ENCODE measurements around the gene OR2T1. TPM values are rescaled to one million over a fixed set of nuclear protein-coding genes. Genes with fewer than 3 reads are reported as not detected.
"Not testable (repeated sequence)": the region's sequence is repeated elsewhere in the genome, so short reads cannot be mapped to it uniquely, and the experiment has no call there.

Gene OR2T1
- total RNA-seq, 4 donors from 2014 or later = not detected

DNA sequence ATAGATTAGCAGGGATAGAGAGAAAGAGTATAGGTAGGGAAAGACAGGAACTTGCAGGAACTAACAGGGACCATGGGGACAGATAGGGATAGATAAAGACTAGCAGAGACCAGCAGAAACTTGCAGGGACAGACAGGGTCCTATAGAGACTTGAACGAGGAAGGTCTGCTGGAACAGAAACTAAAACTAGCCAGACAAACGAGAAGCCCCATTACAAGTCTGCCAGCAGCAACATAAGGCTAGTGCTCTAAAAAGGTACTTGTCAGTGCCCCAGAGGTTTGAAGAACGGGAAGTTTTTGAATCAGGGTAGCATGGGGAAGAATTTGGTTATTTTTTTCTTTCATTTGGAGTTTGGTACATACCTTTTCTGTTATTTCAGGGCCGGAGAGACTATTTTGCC lies 29.4 kb downstream of the OR2T1 start:
- WGBS = 79% methylated on average over 4 of the region's 4 CpGs

DNA sequence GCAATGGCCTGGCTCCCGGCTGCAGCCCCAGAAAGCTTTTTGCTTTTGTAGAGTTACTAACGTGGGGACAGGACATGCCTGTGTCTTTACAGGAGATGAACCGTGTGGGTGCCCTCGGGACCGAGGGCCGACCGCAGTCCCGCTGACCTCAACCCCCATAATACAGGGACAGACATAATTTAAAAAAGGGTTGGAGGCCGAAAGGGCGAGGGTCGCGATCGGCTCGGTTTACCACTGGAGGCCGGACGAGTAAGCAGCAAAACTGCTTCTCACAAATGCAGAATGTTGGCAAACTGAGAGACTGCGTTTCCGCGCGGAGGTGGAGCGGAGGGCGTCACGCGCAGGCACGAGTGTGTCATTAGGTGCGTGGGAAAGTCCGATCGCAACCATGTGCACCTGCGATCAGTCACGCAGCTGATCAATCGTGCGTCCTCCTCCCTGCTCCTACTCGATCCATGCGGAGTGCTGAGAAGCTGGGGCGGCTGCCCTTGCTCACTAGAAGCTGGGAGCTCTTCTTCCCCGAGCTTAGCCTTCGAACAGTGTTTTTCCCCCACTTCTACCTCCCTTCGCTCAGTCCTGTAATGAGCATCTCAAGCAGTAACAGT lies 31.1 kb downstream of the OR2T1 start:
- not testable (repeated sequence) for H3K4me3 ChIP-seq; H3K4me1 ChIP-seq; H3K27me3 ChIP-seq; DNase-seq (ENCODE audit: low spot score in 2 of 2); H3K36me3 ChIP-seq; H3K27ac ChIP-seq; H3K9me3 ChIP-seq
- 90% methylated on average over 35 of the region's 38 CpGs for WGBS

More for the DNA sequence above, 29.4 kb downstream of the OR2T1 start:
- DNase-seq (ENCODE audit: low spot score in 2 of 2); H3K27ac ChIP-seq; H3K27me3 ChIP-seq; H3K9me3 ChIP-seq; H3K4me1 ChIP-seq; H3K4me3 ChIP-seq; H3K36me3 ChIP-seq: not testable (repeated sequence)

DNA sequence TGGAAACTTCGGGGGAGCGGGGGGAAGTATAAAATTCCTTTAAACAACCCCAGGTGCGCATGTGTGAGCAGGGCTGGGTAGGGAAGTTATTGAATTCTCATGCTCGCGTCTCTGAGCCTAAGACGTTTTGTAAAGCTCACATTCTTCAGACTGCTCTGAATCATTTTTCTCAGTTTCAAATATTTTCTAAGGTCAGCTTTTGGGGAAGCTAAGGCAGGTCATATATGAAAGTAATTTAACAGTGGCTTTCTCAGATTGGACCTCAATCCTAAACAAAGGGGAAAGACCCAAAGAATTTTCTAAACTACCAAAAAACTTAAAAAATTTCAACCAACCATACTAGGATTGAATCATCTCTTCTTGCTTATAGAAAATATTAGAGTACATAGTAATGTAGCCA lies 32.1 kb downstream of the OR2T1 start:
- not testable (repeated sequence) for H3K4me3 ChIP-seq; DNase-seq (ENCODE audit: low spot score in 2 of 2); H3K4me1 ChIP-seq; H3K9me3 ChIP-seq; H3K27me3 ChIP-seq; H3K36me3 ChIP-seq; H3K27ac ChIP-seq
- WGBS = 73% methylated on average over 6 of the region's 6 CpGs

DNA sequence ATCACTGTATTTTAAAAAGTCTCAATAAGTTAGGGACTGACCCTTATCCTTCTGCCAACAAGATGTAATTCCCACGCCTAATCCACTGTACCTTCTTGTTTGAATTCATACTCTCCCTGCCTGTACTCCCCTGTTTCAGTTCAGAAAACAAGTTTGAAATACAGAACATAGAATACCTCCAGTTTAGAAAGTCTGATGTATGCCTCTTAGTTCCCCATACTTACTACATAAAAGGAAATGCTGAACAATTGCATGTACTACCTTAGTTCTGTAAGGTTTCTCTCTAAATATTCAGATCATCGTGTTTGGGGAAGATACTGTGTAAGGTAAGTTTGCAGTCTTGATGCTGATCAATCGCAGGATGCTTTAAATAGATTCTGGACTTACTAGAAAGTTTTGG lies 33.5 kb downstream of the OR2T1 start:
- not testable (repeated sequence) for H3K4me3 ChIP-seq; DNase-seq (ENCODE audit: low spot score in 2 of 2); H3K36me3 ChIP-seq; H3K27me3 ChIP-seq; H3K4me1 ChIP-seq; H3K9me3 ChIP-seq; H3K27ac ChIP-seq
- WGBS = 68% methylated on average over 3 of the region's 3 CpGs

DNA sequence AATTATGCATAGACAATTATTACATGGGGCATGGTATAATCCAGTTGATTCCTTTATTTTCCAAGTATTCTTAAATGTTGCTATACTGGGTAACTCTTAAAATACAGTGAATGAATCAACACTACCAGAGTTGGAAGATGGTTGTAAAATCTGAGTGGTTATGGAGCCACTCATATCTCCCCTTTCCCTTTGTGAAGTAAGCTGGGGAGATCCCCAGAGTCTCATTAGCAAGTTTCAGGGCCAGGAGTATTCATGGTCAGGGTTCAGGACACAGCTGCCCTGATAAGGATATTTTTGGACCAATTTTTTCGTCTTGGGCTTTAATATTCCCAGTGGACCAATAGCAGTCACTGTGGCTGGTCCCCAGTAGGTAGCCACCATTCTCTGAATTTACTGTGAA lies 35.8 kb downstream of the OR2T1 start:
- WGBS = 38% methylated on average over 1 of the region's 1 CpG
- not testable (repeated sequence) for H3K36me3 ChIP-seq; H3K9me3 ChIP-seq; H3K27ac ChIP-seq; DNase-seq (ENCODE audit: low spot score in 2 of 2); H3K4me1 ChIP-seq; H3K27me3 ChIP-seq; H3K4me3 ChIP-seq

DNA sequence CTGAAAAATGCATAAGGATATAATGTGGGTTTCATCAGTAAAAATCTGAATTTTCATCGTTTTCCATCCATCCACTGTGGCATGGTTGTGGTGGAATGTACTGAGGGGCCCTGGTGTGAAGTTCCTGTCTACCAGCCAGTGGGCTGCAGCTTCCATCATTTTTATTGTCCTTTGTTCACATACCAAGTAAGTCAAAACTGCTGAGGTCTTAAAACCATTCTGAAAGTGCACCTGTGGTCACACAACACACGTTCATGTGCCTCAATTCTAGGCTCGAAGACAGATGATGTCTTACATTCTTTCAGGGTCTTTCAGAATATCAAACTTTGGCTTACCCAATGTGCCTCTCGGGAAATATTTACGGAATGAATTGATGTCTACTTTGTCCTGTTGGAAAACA lies 36.4 kb downstream of the OR2T1 start:
- H3K9me3 ChIP-seq; H3K27ac ChIP-seq; H3K4me3 ChIP-seq; H3K36me3 ChIP-seq; H3K27me3 ChIP-seq; H3K4me1 ChIP-seq; DNase-seq (ENCODE audit: low spot score in 2 of 2): not testable (repeated sequence)
- 67% methylated on average over 5 of the region's 5 CpGs for WGBS

DNA sequence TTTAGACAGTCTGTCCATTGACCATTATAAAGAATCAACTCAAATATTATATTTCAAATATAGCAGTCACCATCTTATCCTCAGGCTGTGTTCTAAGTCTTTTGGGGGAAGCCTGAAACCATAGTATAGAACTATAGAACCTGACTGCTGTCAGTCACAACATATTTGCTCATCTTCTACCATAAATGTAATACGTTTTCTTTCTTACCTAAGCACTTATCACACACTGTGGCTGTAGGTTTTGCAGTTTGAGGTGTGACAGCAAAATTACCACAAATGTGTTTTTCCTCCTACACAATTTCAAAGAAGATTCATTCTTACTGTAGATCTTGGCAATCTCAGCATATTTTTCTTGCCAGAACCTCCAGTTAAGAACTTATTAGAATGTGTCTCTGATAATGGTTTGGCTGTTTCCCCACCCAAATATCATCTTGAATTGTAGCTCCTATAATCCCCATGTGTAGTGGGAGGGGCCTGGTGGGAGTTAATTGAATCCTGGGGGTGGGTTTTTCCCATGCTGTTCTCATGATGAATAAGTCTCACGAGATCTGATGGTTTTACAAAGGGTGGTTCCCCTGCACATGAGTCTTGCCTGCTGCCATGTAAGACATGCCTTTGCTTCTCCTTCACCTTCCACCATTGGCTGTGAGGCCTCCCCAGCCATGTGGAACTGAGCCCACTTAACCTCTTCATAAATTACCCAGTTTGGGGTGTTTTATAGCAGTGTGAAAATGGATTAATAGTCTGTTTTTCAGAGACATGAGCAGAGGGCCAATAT lies 39.8 kb downstream of the OR2T1 start:
- H3K27me3 ChIP-seq; H3K4me1 ChIP-seq; DNase-seq (ENCODE audit: low spot score in 2 of 2); H3K36me3 ChIP-seq; H3K27ac ChIP-seq; H3K4me3 ChIP-seq; H3K9me3 ChIP-seq: not testable (repeated sequence)
- WGBS = 67% methylated on average over 1 of the region's 2 CpGs

DNA sequence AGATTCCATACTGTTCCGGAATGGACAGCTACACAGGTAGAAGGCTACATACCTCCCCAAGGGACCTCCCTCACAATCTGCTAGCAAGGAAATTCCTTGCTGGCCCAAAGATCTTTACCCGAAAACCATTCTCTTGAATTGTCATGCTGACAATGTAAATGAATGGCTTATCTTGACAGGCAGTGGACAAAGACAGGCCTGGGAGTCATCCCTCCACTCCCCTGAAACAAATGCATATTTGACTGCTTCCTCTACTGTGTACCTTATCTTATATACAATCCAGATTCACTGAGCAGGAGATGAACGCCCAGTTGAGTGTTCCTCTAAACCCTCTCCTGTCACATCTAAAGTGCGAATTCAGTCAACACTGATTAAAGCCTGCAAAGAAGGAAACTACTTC lies 41.8 kb downstream of the OR2T1 start:
- not testable (repeated sequence) for H3K4me1 ChIP-seq; H3K36me3 ChIP-seq; H3K9me3 ChIP-seq; DNase-seq (ENCODE audit: low spot score in 2 of 2); H3K27me3 ChIP-seq; H3K27ac ChIP-seq; H3K4me3 ChIP-seq
- 81% methylated on average over 4 of the region's 4 CpGs for whole genome bisulfite sequencing

DNA sequence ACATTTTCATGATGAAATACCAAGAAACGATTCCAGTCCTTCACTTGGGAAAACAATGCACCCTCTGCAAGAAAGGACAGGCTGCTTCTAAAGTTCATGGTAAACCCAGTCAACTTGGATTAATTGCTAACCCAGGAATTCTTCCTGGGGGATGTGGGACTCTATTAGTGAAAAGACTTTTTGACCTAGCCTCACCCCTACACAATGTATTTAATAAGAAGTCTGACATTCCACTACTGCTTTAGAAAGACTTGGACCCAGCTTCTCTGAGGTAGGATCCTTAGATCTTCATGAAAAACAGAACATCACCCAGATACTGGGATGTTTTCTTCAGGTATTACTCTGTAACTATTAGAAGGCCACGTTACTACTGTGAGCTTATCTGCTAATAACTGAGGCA lies 42.6 kb downstream of the OR2T1 start, which contains the start of gene OR2T2:
Gene OR2T2, plus strand, starts transcription at position 239 of the 400 bp plus-strand sequence. CDS start 7,161 bp downstream, outside the sequence.
- WGBS = 80% methylated on average over 1 of the region's 2 CpGs
- H3K27me3 ChIP-seq; H3K4me1 ChIP-seq; H3K36me3 ChIP-seq; H3K4me3 ChIP-seq; H3K9me3 ChIP-seq; H3K27ac ChIP-seq; DNase-seq (ENCODE audit: low spot score in 2 of 2): not testable (repeated sequence)

DNA sequence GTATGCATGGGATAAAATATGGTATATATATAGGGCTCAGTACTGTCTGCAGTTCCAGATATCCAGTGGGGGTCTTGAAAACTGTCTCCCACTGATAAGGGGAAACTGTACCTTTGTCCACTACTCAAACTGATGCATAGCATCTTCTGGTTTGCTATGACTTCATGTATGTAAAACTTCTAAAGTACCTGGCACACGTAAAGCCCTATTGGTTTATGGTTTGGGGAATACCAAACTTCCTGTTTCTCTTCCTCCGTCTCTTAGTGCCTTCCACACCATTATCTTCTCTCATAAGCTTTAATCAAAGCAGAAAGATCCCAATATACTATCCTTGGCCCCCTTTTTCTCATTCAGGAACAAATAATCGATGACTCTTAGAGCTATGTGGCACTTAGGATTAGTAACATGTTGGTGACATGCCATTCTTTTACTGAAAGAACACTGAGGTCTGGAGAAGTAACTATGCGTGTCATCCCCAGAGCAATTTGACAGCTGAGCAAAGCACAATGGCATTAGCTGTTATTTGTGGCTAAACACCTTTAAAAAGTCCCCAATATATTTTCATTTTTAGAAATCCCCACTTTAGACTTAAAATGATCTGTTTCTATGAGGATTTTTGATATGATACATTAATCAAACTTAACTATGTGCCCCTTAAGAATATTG lies 45.7 kb downstream of the OR2T1 start:
- DNase-seq (ENCODE audit: low spot score in 2 of 2); H3K27ac ChIP-seq; H3K9me3 ChIP-seq; H3K4me3 ChIP-seq; H3K4me1 ChIP-seq; H3K27me3 ChIP-seq; H3K36me3 ChIP-seq: not testable (repeated sequence)
- no CpG with 5 or more reads among the region's 4 CpGs for WGBS

DNA sequence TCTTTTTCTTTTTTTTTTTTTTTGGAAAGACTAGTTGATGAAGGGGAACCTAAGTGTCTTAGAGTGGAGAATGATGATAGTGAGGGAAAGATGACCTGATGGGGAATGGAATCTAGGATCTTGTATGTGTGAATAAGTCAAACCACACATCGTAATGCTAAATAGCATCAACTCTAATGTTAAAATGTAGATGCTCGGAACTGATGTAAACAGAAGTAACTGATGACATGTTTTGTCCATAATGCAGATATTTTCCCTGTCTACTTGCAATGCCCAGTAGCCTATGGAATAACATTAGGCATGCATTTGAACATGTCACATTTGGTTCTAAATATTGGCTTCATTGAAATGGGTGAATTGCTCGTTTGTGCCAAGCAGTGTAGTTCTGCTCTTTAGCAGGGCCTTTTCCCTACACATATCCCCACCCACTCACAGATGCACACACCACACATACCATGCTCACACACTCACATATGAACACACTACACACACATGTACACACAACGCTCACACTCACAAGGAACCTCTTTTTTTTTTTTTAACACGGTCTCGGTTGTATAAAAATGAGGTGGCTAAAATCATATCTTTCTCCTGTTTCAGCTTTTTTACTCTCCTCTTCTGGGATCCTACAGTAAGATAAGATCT lies 47.1 kb downstream of the OR2T1 start:
- H3K27me3 ChIP-seq; H3K36me3 ChIP-seq; DNase-seq (ENCODE audit: low spot score in 2 of 2); H3K4me3 ChIP-seq; H3K4me1 ChIP-seq; H3K27ac ChIP-seq; H3K9me3 ChIP-seq: not testable (repeated sequence)
- 75% methylated on average over 4 of the region's 6 CpGs for WGBS

DNA sequence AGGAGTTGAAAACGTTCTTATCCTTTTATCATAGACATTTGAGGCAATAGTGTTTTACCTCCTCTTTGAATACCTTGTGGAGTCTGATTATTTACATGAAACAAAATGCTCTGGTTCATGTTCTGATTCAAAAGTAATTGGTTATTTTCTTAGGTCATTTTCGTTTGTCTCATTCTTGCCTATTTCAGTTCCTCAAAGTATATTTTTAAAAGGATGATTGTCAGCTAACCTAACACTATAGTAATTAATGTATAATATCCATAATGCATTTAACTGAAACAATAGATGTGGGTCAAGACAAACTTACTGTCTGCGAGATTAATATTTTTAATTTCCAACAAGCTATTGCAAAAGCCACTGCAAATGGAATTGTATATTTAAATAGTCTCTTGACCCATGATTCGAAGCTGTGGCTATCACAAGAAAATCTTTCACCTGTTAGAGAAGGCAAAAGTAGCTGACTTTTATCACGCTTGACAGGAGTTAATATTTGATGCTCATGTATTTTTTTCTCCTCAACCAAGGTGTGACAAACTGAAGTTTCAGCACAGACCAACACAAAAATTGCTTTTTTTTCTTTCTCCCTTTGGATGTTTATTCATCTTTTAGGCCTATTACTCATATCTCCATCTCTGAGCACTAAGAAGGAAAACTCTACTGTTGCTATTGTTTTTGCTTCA lies 47.8 kb downstream of the OR2T1 start:
- 43% methylated on average over 2 of the region's 5 CpGs for WGBS
- DNase-seq (ENCODE audit: low spot score in 2 of 2); H3K27ac ChIP-seq; H3K4me3 ChIP-seq; H3K36me3 ChIP-seq; H3K27me3 ChIP-seq; H3K4me1 ChIP-seq; H3K9me3 ChIP-seq: not testable (repeated sequence)

DNA sequence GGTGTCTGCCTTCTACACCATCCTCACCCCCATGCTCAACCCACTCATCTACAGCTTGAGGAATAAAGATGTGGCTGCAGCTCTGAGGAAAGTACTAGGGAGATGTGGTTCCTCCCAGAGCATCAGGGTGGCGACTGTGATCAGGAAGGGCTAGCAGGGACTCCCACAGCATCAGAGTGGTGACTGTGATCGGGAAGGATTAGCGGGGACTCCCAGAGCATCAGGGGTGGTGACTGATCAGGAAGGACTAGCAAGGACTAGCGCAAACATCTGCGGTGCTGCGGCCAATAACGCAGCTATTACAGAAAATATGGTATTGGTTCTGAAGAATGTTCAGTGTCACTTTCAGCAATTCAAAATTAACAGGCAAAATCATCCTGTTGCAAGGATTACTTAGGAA lies 50.8 kb downstream of the OR2T1 start:
- not testable (repeated sequence) for H3K27ac ChIP-seq; H3K4me1 ChIP-seq; DNase-seq (ENCODE audit: low spot score in 2 of 2); H3K27me3 ChIP-seq; H3K9me3 ChIP-seq; H3K36me3 ChIP-seq; H3K4me3 ChIP-seq
- no CpG with 5 or more reads among the region's 7 CpGs for WGBS
